ENCODE data around the gene SLC35E2B. TPM values are rescaled to one million over a fixed set of nuclear protein-coding genes. Genes with fewer than 3 reads are reported as not detected.

Gene SLC35E2B
- total and polyA plus RNA-seq, 2 donors (not counting 1 experiment from before 2014, with no cell fraction given): 17.5 to 55.8 TPM

- no peak overlapping the region for H3K27ac ChIP-seq (ENCODE audit: insufficient read depth, low read length)
- H3K4me3 ChIP-seq (replicated peaks in 1 of 4; ENCODE audit: control extremely low read depth in 1 of 4, insufficient read depth in 1 of 4, low read depth in 3 of 4, low read length in 4 of 4): no peak overlapping the region
- H4K20me1 ChIP-seq (ENCODE audit: control insufficient read depth, extremely low read depth, insufficient read depth, low read length): no peaks in the 10 kb centered on the region
- TF ChIP-seq EZH2 (IDR thresholded peaks at IDR 0.05; ENCODE audit: low read length, missing control alignments) (no peak), CTCF (conservative IDR thresholded peaks at IDR 0.05 in 1 of 2, IDR thresholded peaks at IDR 0.05 in 1 of 2; ENCODE audit: low read depth in 1 of 2, low read length in 2 of 2) (no peak)
- no peak overlapping the region for H3K4me2 ChIP-seq (ENCODE audit: extremely low read depth, insufficient read depth, low read length)
- H3K9ac ChIP-seq (ENCODE audit: insufficient read depth, low read length): no peak overlapping the region
- H3K79me2 ChIP-seq (ENCODE audit: control insufficient read depth, insufficient read depth, low read length): no peaks in the 10 kb centered on the region
- no peaks in the 10 kb centered on the region for H3K9me3 ChIP-seq (ENCODE audit: control insufficient read depth, insufficient read depth, low read depth, low read length)
- DNase-seq (ENCODE audit: low read depth in 2 of 2): no peak
- no peak overlapping the region for H2AFZ ChIP-seq (ENCODE audit: low read length)
- H3K27me3 ChIP-seq (ENCODE audit: control insufficient read depth, insufficient read depth, low read length): peaks cover 6% of the 10 kb centered on the region
- H3K36me3 ChIP-seq (ENCODE audit: control insufficient read depth, insufficient read depth, low read length): peaks cover 6% of the 10 kb centered on the region
- no peaks in the 10 kb centered on the region for H3K4me1 ChIP-seq (ENCODE audit: control insufficient read depth, extremely low read depth, insufficient read depth, low read length)
Observed at GRCh38 chr1:1629430-1630190, 63.0 kb downstream of the SLC35E2B start.

GRCh38 chr1:1628754-1629429 lies 63.7 kb downstream of the SLC35E2B start:
- no peak overlapping the region for H3K27ac ChIP-seq (ENCODE audit: insufficient read depth, low read length)
- TF ChIP-seq EZH2 (IDR thresholded peaks at IDR 0.05; ENCODE audit: low read length, missing control alignments) (no peak), CTCF (conservative IDR thresholded peaks at IDR 0.05 in 1 of 2, IDR thresholded peaks at IDR 0.05 in 1 of 2; ENCODE audit: low read depth in 1 of 2, low read length in 2 of 2) (no peak)
- no peak overlapping the region for H3K4me3 ChIP-seq (replicated peaks in 1 of 4; ENCODE audit: control extremely low read depth in 1 of 4, insufficient read depth in 1 of 4, low read depth in 3 of 4, low read length in 4 of 4)
- no peaks in the 10 kb centered on the region for H3K4me1 ChIP-seq (ENCODE audit: control insufficient read depth, extremely low read depth, insufficient read depth, low read length)
- H3K27me3 ChIP-seq (ENCODE audit: control insufficient read depth, insufficient read depth, low read length): peaks cover 6% of the 10 kb centered on the region
- H3K9me3 ChIP-seq (ENCODE audit: control insufficient read depth, insufficient read depth, low read depth, low read length): no peaks in the 10 kb centered on the region
- no peaks in the 10 kb centered on the region for H4K20me1 ChIP-seq (ENCODE audit: control insufficient read depth, extremely low read depth, insufficient read depth, low read length)
- H3K79me2 ChIP-seq (ENCODE audit: control insufficient read depth, insufficient read depth, low read length): no peaks in the 10 kb centered on the region
- no peak for DNase-seq (ENCODE audit: low read depth in 2 of 2)
- H3K36me3 ChIP-seq (ENCODE audit: control insufficient read depth, insufficient read depth, low read length): peaks cover 8% of the 10 kb centered on the region
- no peak overlapping the region for H3K4me2 ChIP-seq (ENCODE audit: extremely low read depth, insufficient read depth, low read length)
- no peak overlapping the region for H2AFZ ChIP-seq (ENCODE audit: low read length)
- no peak overlapping the region for H3K9ac ChIP-seq (ENCODE audit: insufficient read depth, low read length)

GRCh38 chr1:1627829-1628753 lies 64.5 kb downstream of the SLC35E2B start:
- Histone ChIP-seq H2AFZ (ENCODE audit: low read length) (no peak overlapping the region), H3K9me3 (ENCODE audit: control insufficient read depth, insufficient read depth, low read depth, low read length) (no peaks in the 10 kb centered on the region), H3K27ac (ENCODE audit: insufficient read depth, low read length) (no peak overlapping the region), H3K4me3 (replicated peaks in 1 of 4; ENCODE audit: control extremely low read depth in 1 of 4, insufficient read depth in 1 of 4, low read depth in 3 of 4, low read length in 4 of 4) (no peak overlapping the region), H3K4me2 (ENCODE audit: extremely low read depth, insufficient read depth, low read length) (no peak overlapping the region), H3K79me2 (ENCODE audit: control insufficient read depth, insufficient read depth, low read length) (no peaks in the 10 kb centered on the region), H3K9ac (ENCODE audit: insufficient read depth, low read length) (no peak overlapping the region), H3K27me3 (ENCODE audit: control insufficient read depth, insufficient read depth, low read length) (peaks cover 6% of the 10 kb centered on the region), H3K36me3 (ENCODE audit: control insufficient read depth, insufficient read depth, low read length) (peaks cover 8% of the 10 kb centered on the region), H4K20me1 (ENCODE audit: control insufficient read depth, extremely low read depth, insufficient read depth, low read length) (no peaks in the 10 kb centered on the region), H3K4me1 (ENCODE audit: control insufficient read depth, extremely low read depth, insufficient read depth, low read length) (no peaks in the 10 kb centered on the region)
- no peak for DNase-seq (ENCODE audit: low read depth in 2 of 2)
- TF ChIP-seq EZH2 (IDR thresholded peaks at IDR 0.05; ENCODE audit: low read length, missing control alignments): no peak
